Tibial nerve (tissue), 4 donors: ENCODE measurements around the gene CPA4.

Experiments used
- CTCF ChIP-seq, 5 experiments: fragments of 200-600 bp in 3 of 5; fragments of 450-650 bp in 2 of 5; sonication (generic) in 3 of 5; IDR thresholded peaks; one replicate each; pipeline ENCODE4 v1.5.1; 2016 to 2019; ENCODE audit warnings: antibody characterized with exemption in 5 of 5, mild to moderate bottlenecking in 3 of 5, moderate library complexity in 2 of 5
- EP300 ChIP-seq, 2 donors: sonication (generic); formaldehyde crosslinking; IDR thresholded peaks; one replicate each; pipeline ENCODE4 v1.6.1; 2017; ENCODE audit warnings: antibody characterized with exemption in 2 of 2, mild to moderate bottlenecking in 1 of 2
- POLR2A ChIP-seq, 2 donors: fragments of 450-650 bp; IDR thresholded peaks; one replicate each; pipeline ENCODE4 v1.6.1; 2017; ENCODE audit warnings: antibody characterized with exemption in 2 of 2, mild to moderate bottlenecking in 2 of 2, moderate library complexity in 2 of 2

- TF ChIP-seq CTCF (IDR thresholded peaks at IDR 0.05) (no peak), POLR2A (IDR thresholded peaks at IDR 0.05) (no peak), EP300 (IDR thresholded peaks at IDR 0.05) (no peak)
Measured at GRCh38 chr7:130346177-130346905, 53.4 kb downstream of the CPA4 start.
